ENCODE measurements around the gene TMEM54. TPM values are rescaled to one million over a fixed set of nuclear protein-coding genes. Genes with fewer than 3 reads are reported as not detected.

TMEM54 gene
- total and polyA plus RNA-seq, 10 of the 15 experiments (the other 5 are each of a cell fraction or from before 2014, with no cell fraction given) = 0.07 to 0.94 (median 0.56) TPM; not detected in 1

DNA sequence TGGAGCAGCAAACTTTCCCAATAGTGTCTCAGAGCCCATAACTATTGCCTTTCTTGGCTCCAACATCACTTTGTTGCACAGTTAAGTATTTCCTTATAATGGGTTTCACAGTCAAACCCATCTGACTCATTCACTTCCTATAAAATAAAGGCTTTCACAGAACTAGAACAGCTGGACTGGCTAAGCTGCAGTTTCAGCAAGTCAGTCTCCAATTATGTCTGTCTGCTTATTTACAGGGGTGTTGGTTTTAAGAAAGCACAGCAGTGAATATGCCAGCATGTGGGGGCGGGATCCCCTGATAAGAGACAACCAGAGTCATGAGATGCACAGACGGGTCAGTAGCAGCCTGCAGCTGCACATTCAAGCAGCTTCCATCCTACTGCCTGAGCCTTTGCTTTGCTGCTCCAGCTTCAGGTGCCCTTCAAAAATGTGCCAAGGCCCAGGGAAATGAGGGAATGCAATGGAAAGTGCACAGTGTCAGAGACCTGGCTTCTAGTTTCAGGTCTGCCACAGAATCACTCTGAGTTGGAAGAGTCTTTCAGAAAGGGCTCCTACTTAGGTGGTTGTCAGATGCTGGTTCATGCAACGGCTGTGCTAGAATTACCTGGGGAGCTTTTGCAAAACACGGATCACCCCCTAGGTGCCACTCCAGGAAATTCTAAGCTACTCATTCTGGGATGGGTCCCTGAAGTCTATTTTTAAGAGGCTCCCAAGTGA, 38.6 kb upstream of the TMEM54 start:
- SMC1A ChIA-PET (ENCODE audit: uncharacterized antibody, unreplicated experiment) = interaction anchor here (1.1 to 2.1 kb wide), 10 partner anchors 8 to 116 kb away, joined by 3 to 9 read pairs (median 6); no protein-coding TSS in a partner anchor
- intact Hi-C loops (cut with micrococcal nuclease; ENCODE audit: unreplicated experiment) (no loop called here), in situ Hi-C loops (cut with MboI) (loop anchor here (25.0 kb wide), 1 partner anchor 672 kb away; no protein-coding TSS in a partner anchor)
- POLR2A ChIA-PET = interaction anchor here (1.0 to 1.2 kb wide), 2 partner anchors 52 to 141 kb away, joined by 3 to 4 read pairs; no protein-coding TSS in a partner anchor
- RAD21 ChIA-PET (ENCODE audit: unreplicated experiment) = interaction anchor here (1.5 kb wide), 1 partner anchor 25 kb away, joined by 3 read pairs; the partner anchor contains the start of gene RNF19B
- 81% methylated on average over 4 of the region's 4 CpGs for WGBS (ENCODE audit: insufficient coverage, insufficient replicate concordance, low lambda C conversion rate, missing lambda C conversion rate)
- CTCF ChIA-PET = interaction anchor here (0.6 to 2.5 kb wide), 9 partner anchors 29 to 187 kb away, joined by 3 to 11 read pairs (median 4); no protein-coding TSS in a partner anchor
- no peak overlapping the region for H3K4me2 ChIP-seq (ENCODE audit: control insufficient read depth, insufficient read depth)
- no peak overlapping the region for H3K9ac ChIP-seq (ENCODE audit: control insufficient read depth, insufficient read depth, low read length)
- no peaks in the 10 kb centered on the region for H4K20me1 ChIP-seq (ENCODE audit: control insufficient read depth, insufficient read depth)
- H2AFZ ChIP-seq (ENCODE audit: control insufficient read depth, low read depth, low read length) = no peak overlapping the region
- H3K4me3 ChIP-seq = no peak overlapping the region
- no peaks in the 10 kb centered on the region for H3K4me1 ChIP-seq (ENCODE audit: control insufficient read depth, insufficient read depth, low read length)
- ATAC-seq = no peak
- no peaks in the 10 kb centered on the region for H3K79me2 ChIP-seq (ENCODE audit: control insufficient read depth, insufficient read depth, low read length)
- no peak for FAIRE-seq
- no peak for DNase-seq (ENCODE audit: low read depth, low spot score)
- H3K27me3 ChIP-seq (replicated peaks in 1 of 2; ENCODE audit: control insufficient read depth in 2 of 2, insufficient read depth in 2 of 2, low read length in 1 of 2) = no peaks in the 10 kb centered on the region
- peaks cover 15 to 17% of the 10 kb centered on the region in 2 experiments for H3K36me3 ChIP-seq (ENCODE audit: control insufficient read depth in 2 of 2, insufficient read depth in 2 of 2, low read length in 1 of 2)
- BruUV-seq (replicated peaks) = no TSS peak
- no peaks in the 10 kb centered on the region for H3K9me3 ChIP-seq (replicated peaks; ENCODE audit: control insufficient read depth, insufficient read depth, low read length)
- no peak overlapping the region for H3K27ac ChIP-seq (ENCODE audit: control insufficient read depth, insufficient read depth)
- no peak for TF ChIP-seq NFYB (IDR thresholded peaks at IDR 0.05; ENCODE audit: insufficient read depth, low read depth, low read length)
- TF ChIP-seq, protein P1, sequence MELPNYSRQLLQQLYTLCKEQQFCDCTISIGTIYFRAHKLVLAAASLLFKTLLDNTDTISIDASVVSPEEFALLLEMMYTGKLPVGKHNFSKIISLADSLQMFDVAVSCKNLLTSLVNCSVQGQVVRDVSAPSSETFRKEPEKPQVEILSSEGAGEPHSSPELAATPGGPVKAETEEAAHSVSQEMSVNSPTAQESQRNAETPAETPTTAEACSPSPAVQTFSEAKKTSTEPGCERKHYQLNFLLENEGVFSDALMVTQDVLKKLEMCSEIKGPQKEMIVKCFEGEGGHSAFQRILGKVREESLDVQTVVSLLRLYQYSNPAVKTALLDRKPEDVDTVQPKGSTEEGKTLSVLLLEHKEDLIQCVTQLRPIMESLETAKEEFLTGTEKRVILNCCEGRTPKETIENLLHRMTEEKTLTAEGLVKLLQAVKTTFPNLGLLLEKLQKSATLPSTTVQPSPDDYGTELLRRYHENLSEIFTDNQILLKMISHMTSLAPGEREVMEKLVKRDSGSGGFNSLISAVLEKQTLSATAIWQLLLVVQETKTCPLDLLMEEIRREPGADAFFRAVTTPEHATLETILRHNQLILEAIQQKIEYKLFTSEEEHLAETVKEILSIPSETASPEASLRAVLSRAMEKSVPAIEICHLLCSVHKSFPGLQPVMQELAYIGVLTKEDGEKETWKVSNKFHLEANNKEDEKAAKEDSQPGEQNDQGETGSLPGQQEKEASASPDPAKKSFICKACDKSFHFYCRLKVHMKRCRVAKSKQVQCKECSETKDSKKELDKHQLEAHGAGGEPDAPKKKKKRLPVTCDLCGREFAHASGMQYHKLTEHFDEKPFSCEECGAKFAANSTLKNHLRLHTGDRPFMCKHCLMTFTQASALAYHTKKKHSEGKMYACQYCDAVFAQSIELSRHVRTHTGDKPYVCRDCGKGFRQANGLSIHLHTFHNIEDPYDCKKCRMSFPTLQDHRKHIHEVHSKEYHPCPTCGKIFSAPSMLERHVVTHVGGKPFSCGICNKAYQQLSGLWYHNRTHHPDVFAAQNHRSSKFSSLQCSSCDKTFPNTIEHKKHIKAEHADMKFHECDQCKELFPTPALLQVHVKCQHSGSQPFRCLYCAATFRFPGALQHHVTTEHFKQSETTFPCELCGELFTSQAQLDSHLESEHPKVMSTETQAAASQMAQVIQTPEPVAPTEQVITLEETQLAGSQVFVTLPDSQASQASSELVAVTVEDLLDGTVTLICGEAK (IDR thresholded peaks at IDR 0.05; ENCODE audit: borderline replicate concordance) = no peak
- no peak for TF ChIP-seq ZNF622 (IDR thresholded peaks at IDR 0.05)
- TF ChIP-seq, protein P2, sequence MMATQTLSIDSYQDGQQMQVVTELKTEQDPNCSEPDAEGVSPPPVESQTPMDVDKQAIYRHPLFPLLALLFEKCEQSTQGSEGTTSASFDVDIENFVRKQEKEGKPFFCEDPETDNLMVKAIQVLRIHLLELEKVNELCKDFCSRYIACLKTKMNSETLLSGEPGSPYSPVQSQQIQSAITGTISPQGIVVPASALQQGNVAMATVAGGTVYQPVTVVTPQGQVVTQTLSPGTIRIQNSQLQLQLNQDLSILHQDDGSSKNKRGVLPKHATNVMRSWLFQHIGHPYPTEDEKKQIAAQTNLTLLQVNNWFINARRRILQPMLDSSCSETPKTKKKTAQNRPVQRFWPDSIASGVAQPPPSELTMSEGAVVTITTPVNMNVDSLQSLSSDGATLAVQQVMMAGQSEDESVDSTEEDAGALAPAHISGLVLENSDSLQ (IDR thresholded peaks at IDR 0.05) = no peak
- TF ChIP-seq, protein P3, sequence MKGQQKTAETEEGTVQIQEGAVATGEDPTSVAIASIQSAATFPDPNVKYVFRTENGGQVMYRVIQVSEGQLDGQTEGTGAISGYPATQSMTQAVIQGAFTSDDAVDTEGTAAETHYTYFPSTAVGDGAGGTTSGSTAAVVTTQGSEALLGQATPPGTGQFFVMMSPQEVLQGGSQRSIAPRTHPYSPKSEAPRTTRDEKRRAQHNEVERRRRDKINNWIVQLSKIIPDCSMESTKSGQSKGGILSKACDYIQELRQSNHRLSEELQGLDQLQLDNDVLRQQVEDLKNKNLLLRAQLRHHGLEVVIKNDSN (IDR thresholded peaks at IDR 0.05; ENCODE audit: borderline replicate concordance, extremely low read length, insufficient read depth, low read depth, low read length) = no peak
- no peak for TF ChIP-seq RB1 (IDR thresholded peaks at IDR 0.05; ENCODE audit: borderline replicate concordance)
- TF ChIP-seq, protein P4, sequence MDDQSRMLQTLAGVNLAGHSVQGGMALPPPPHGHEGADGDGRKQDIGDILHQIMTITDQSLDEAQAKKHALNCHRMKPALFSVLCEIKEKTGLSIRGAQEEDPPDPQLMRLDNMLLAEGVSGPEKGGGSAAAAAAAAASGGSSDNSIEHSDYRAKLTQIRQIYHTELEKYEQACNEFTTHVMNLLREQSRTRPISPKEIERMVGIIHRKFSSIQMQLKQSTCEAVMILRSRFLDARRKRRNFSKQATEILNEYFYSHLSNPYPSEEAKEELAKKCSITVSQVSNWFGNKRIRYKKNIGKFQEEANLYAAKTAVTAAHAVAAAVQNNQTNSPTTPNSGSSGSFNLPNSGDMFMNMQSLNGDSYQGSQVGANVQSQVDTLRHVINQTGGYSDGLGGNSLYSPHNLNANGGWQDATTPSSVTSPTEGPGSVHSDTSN (IDR thresholded peaks at IDR 0.05; ENCODE audit: insufficient replicate concordance, low read depth, low read length) = no peak
- TF ChIP-seq, protein P5, sequence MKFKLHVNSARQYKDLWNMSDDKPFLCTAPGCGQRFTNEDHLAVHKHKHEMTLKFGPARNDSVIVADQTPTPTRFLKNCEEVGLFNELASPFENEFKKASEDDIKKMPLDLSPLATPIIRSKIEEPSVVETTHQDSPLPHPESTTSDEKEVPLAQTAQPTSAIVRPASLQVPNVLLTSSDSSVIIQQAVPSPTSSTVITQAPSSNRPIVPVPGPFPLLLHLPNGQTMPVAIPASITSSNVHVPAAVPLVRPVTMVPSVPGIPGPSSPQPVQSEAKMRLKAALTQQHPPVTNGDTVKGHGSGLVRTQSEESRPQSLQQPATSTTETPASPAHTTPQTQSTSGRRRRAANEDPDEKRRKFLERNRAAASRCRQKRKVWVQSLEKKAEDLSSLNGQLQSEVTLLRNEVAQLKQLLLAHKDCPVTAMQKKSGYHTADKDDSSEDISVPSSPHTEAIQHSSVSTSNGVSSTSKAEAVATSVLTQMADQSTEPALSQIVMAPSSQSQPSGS (IDR thresholded peaks at IDR 0.05; ENCODE audit: low read length) = no peak
- no peak for TF ChIP-seq STAT3 (IDR thresholded peaks at IDR 0.05; ENCODE audit: low read depth, low read length)
- no peak for TF ChIP-seq POLR2AphosphoS5 (IDR thresholded peaks at IDR 0.05; ENCODE audit: low read length)
- no peak for TF ChIP-seq MTA2 (IDR thresholded peaks at IDR 0.05; ENCODE audit: low read depth)
- TF ChIP-seq TAF1 (IDR thresholded peaks at IDR 0.05; ENCODE audit: borderline replicate concordance, low read depth, low read length) = no peak

Data from GM12878 (cell line).